Measurements from ENCODE around the gene FSTL5. TPM values are rescaled to one million over a fixed set of nuclear protein-coding genes. Genes with fewer than 3 reads are reported as not detected.
"Not testable (repeated sequence)": the region's sequence is repeated elsewhere in the genome, so short reads cannot be mapped to it uniquely, and the experiment has no call there.

Gene FSTL5
- not detected for total RNA-seq
- long read RNA-seq: 0 reads

GRCh38 chr4:162163892-162164759 is at the start of gene FSTL5:
TSS of gene FSTL5 (minus strand) at chr4:162164000. CDS start at chr4:162111396, 52,604 bp downstream.
- no peak for DNase-seq (ENCODE audit: low spot score)

GRCh38 chr4:162209706-162210105 is 45.9 kb upstream of the FSTL5 start:
- no peak for DNase-seq (ENCODE audit: low spot score)

- not testable (repeated sequence) for DNase-seq (ENCODE audit: low spot score)
Observed at GRCh38 chr4:162203478-162203877, 39.7 kb upstream of the FSTL5 start.

- no peak for DNase-seq (ENCODE audit: low spot score)
Observed at GRCh38 chr4:162201673-162202072, 37.9 kb upstream of the FSTL5 start.

- DNase-seq (ENCODE audit: low spot score): no peak
Observed at GRCh38 chr4:162170509-162170908, 6.7 kb upstream of the FSTL5 start.

GRCh38 chr4:162164906-162165510 is 1.2 kb upstream of the FSTL5 start:
- no peak for DNase-seq (ENCODE audit: low spot score)

GRCh38 chr4:162162672-162163071 is 1.1 kb downstream of the FSTL5 start:
- no peak for DNase-seq (ENCODE audit: low spot score)

GRCh38 chr4:162157241-162157640 is 6.6 kb downstream of the FSTL5 start:
- DNase-seq (ENCODE audit: low spot score): no peak

GRCh38 chr4:162154862-162155540 is 8.8 kb downstream of the FSTL5 start:
- DNase-seq (ENCODE audit: low spot score): no peak

- DNase-seq (ENCODE audit: low spot score): no peak
Observed at GRCh38 chr4:162151850-162152249, 11.9 kb downstream of the FSTL5 start.

- DNase-seq (ENCODE audit: low spot score): no peak
Observed at GRCh38 chr4:162151386-162151785, 12.4 kb downstream of the FSTL5 start.

GRCh38 chr4:162149644-162150043 is 14.2 kb downstream of the FSTL5 start:
- no peak for DNase-seq (ENCODE audit: low spot score)

GRCh38 chr4:162140051-162140683 is 23.6 kb downstream of the FSTL5 start:
- DNase-seq (ENCODE audit: low spot score): no peak

GRCh38 chr4:162139412-162139811 is 24.4 kb downstream of the FSTL5 start:
- DNase-seq (ENCODE audit: low spot score): no peak

GRCh38 chr4:162131256-162131655 is 32.5 kb downstream of the FSTL5 start:
- DNase-seq (ENCODE audit: low spot score): no peak

- no peak for DNase-seq (ENCODE audit: low spot score)
Observed at GRCh38 chr4:162126729-162127128, 37.1 kb downstream of the FSTL5 start.

- no peak for DNase-seq (ENCODE audit: low spot score)
Observed at GRCh38 chr4:162117051-162117450, 46.7 kb downstream of the FSTL5 start.

- DNase-seq (ENCODE audit: low spot score): no peak
Observed at GRCh38 chr4:162116095-162116779, 47.6 kb downstream of the FSTL5 start.

- no peak for DNase-seq (ENCODE audit: low spot score)
Observed at GRCh38 chr4:162115333-162115732, 48.5 kb downstream of the FSTL5 start.

- DNase-seq (ENCODE audit: low spot score): no peak
Observed at GRCh38 chr4:162111078-162111477, 52.7 kb downstream of the FSTL5 start.

Data from mesenteric fat pad (tissue), 1 donor.